ENCODE data around the gene PLA2G12A. TPM values are rescaled to one million over a fixed set of nuclear protein-coding genes. Genes with fewer than 3 reads are reported as not detected.

Gene PLA2G12A
- total RNA-seq, 4 donors from 2014 or later: 16.7 to 28.7 (median 25.5) TPM

- H3K4me3 ChIP-seq: peak overlapping the region; percentile 51 to 98
- intact Hi-C loops (cut with DNase I; ENCODE audit: low total_unique reads): no loop called here
- no peak for DNase-seq
- no peaks in the 10 kb centered on the region for H3K4me1 ChIP-seq
- no peaks in the 10 kb centered on the region for H3K36me3 ChIP-seq
- no peaks in the 10 kb centered on the region for H3K27me3 ChIP-seq
- H3K9me3 ChIP-seq: no peaks in the 10 kb centered on the region
- peak overlapping the region; percentile 81 to 88 for H3K27ac ChIP-seq
- TF ChIP-seq, protein P1, sequence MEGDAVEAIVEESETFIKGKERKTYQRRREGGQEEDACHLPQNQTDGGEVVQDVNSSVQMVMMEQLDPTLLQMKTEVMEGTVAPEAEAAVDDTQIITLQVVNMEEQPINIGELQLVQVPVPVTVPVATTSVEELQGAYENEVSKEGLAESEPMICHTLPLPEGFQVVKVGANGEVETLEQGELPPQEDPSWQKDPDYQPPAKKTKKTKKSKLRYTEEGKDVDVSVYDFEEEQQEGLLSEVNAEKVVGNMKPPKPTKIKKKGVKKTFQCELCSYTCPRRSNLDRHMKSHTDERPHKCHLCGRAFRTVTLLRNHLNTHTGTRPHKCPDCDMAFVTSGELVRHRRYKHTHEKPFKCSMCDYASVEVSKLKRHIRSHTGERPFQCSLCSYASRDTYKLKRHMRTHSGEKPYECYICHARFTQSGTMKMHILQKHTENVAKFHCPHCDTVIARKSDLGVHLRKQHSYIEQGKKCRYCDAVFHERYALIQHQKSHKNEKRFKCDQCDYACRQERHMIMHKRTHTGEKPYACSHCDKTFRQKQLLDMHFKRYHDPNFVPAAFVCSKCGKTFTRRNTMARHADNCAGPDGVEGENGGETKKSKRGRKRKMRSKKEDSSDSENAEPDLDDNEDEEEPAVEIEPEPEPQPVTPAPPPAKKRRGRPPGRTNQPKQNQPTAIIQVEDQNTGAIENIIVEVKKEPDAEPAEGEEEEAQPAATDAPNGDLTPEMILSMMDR (IDR thresholded peaks at IDR 0.05): no peak
- TF ChIP-seq POLR2A (IDR thresholded peaks at IDR 0.05): no peak
Observed at GRCh38 chr4:109729117-109729717, 653 bp downstream of the PLA2G12A start.

- Histone ChIP-seq H3K4me1 (no peaks in the 10 kb centered on the region), H3K36me3 (no peaks in the 10 kb centered on the region), H3K27ac (no peak overlapping the region), H3K4me3 (peak overlapping the region in 1 of 2 donors; percentile 98), H3K27me3 (no peaks in the 10 kb centered on the region), H3K9me3 (no peaks in the 10 kb centered on the region)
- TF ChIP-seq, protein P1 (IDR thresholded peaks at IDR 0.05): no peak
- TF ChIP-seq POLR2A (IDR thresholded peaks at IDR 0.05): no peak
- no peak for DNase-seq
- intact Hi-C loops (cut with DNase I; ENCODE audit: low total_unique reads): no loop called here
Observed at GRCh38 chr4:109728385-109728784, 1.5 kb downstream of the PLA2G12A start.

DNA sequence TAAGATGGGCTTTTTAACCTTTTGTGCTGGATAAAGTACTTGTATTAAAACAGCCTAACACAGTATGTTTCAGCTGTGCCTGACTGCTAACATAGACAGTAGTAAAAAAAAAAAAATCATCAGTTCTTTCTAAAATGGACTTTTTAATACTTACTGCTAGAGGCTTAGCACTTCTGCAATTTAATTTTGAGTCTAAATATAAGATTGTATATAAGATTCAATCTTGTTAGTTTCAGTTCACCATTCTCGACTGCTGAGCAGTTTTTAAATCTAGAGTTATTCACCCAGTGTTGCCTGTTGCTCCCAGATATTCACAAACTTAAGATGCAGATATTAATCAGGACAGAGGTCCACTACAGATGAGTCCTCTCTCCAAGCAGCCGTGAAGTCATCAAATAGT is 6.8 kb downstream of the PLA2G12A start:
- Histone ChIP-seq H3K36me3 (no peaks in the 10 kb centered on the region), H3K4me3 (no peak overlapping the region), H3K27me3 (no peaks in the 10 kb centered on the region), H3K27ac (no peak overlapping the region), H3K9me3 (no peaks in the 10 kb centered on the region), H3K4me1 (no peaks in the 10 kb centered on the region)
- intact Hi-C loops (cut with DNase I; ENCODE audit: low total_unique reads): no loop called here
- TF ChIP-seq, protein P1 (IDR thresholded peaks at IDR 0.05): no peak
- no peak for TF ChIP-seq POLR2A (IDR thresholded peaks at IDR 0.05)
- DNase-seq: no peak

GRCh38 chr4:109722357-109722756 is 7.5 kb downstream of the PLA2G12A start:
- Histone ChIP-seq H3K27ac (no peak overlapping the region), H3K4me3 (no peak overlapping the region), H3K36me3 (no peaks in the 10 kb centered on the region), H3K4me1 (no peaks in the 10 kb centered on the region), H3K27me3 (no peaks in the 10 kb centered on the region), H3K9me3 (no peaks in the 10 kb centered on the region)
- TF ChIP-seq, protein P1 (IDR thresholded peaks at IDR 0.05): no peak
- no peak for TF ChIP-seq POLR2A (IDR thresholded peaks at IDR 0.05)
- DNase-seq: no peak
- intact Hi-C loops (cut with DNase I; ENCODE audit: low total_unique reads): no loop called here

- no peak for DNase-seq
- Histone ChIP-seq H3K36me3 (no peaks in the 10 kb centered on the region), H3K27ac (no peak overlapping the region), H3K4me1 (no peaks in the 10 kb centered on the region), H3K27me3 (no peaks in the 10 kb centered on the region), H3K4me3 (no peak overlapping the region), H3K9me3 (no peaks in the 10 kb centered on the region)
- intact Hi-C loops (cut with DNase I; ENCODE audit: low total_unique reads): no loop called here
- TF ChIP-seq, protein P1 (IDR thresholded peaks at IDR 0.05): no peak
- no peak for TF ChIP-seq POLR2A (IDR thresholded peaks at IDR 0.05)
Observed at GRCh38 chr4:109721033-109721432, 8.8 kb downstream of the PLA2G12A start.

Measured in uterus (tissue), 4 donors.